Measurements from ENCODE around the gene DHX15.

DHX15 gene

DNA sequence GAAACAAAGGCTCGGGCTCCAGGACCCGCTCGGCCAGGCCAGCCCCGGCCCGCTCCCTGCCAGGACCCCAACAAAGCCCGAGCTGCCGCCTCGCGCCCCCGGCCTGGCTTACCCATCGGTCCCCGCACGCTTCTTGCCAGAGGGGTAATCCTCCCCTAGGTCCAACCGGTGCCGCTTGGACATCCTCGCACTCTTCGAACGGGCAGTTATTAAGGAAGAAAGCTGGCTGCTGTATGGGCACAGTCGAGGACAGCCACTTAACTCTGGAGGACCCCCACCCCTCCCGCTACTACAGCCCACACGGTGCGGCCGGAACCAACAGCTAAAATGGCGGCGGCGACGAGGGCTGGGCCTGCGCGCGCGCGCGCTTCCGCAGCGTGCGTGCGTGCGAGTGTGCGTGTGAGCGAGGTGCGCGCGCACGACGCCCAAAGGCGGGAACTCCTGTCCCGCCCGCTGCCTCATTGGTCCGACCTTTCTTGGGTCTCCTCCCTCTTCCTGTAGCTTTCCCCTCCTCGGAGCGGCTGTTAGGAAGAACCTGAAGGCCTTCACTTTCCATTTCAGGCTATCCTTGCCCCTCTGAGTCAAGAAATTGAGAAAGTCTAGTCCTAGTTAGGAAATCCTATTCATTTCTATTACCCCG, at the start of gene DHX15:
DHX15 (minus strand) TSS at position 344 of the 640 bp plus-strand sequence; CDS start at position 183, 161 bp downstream.
- H3K4me1 ChIP-seq (ENCODE audit: control insufficient read depth, insufficient read depth, low read length): peaks cover 13% of the 10 kb centered on the region
- H3K36me3 ChIP-seq (ENCODE audit: control insufficient read depth, insufficient read depth, low read length): peaks cover 29% of the 10 kb centered on the region
- peak within 1 kb of the TSS; percentile 99 for H3K4me3 ChIP-seq (ENCODE audit: low read depth, low read length)
- H3K27ac ChIP-seq (ENCODE audit: low read depth, low read length): peak within 1 kb of the TSS; percentile 100
- peak within 1 kb of the TSS; percentile 100 for H3K9ac ChIP-seq (ENCODE audit: low read length)
- 0 out of 2 replicates have a peak, but pooled peaks cover 3% of the 10 kb centered on the region for H3K9me3 ChIP-seq (ENCODE audit: control insufficient read depth, insufficient read depth, low read depth, low read length)
- H3K27me3 ChIP-seq (ENCODE audit: control insufficient read depth, insufficient read depth, low read length): no peaks in the 10 kb centered on the region

DNA sequence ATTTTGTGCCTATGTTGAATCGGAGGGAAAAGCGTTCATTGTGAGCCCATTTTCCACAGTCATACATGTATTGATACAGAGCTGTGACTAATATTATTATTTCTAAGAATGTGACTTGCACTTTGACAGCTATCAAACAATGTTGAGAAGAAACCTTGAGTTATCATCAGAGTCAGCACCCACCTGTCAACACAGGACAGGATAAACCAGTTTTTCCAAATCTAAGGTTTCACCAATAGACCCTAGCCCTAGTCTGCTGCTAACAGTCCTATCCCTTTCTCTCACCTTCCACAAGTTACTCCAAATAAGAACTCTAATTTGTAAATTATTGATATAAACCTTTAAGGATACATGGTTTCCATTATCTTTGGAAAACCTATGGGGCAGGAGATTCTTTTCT, 47.7 kb upstream of the DHX15 start:
- Histone ChIP-seq H3K9me3 (ENCODE audit: control insufficient read depth, insufficient read depth, low read depth, low read length) (no peaks in the 10 kb centered on the region), H3K27ac (ENCODE audit: low read depth, low read length) (no peak overlapping the region), H3K4me1 (ENCODE audit: control insufficient read depth, insufficient read depth, low read length) (no peaks in the 10 kb centered on the region; the same call in 1 of the 2 replicates), H3K9ac (ENCODE audit: low read length) (no peak overlapping the region), H3K27me3 (ENCODE audit: control insufficient read depth, insufficient read depth, low read length) (no peaks in the 10 kb centered on the region), H3K4me3 (ENCODE audit: low read depth, low read length) (no peak overlapping the region), H3K36me3 (ENCODE audit: control insufficient read depth, insufficient read depth, low read length) (no peaks in the 10 kb centered on the region)

- H3K4me3 ChIP-seq (ENCODE audit: low read depth, low read length): no peak overlapping the region
- H3K9ac ChIP-seq (ENCODE audit: low read length): no peak overlapping the region
- H3K27me3 ChIP-seq (ENCODE audit: control insufficient read depth, insufficient read depth, low read length): no peaks in the 10 kb centered on the region
- no peaks in the 10 kb centered on the region for H3K36me3 ChIP-seq (ENCODE audit: control insufficient read depth, insufficient read depth, low read length)
- H3K27ac ChIP-seq (ENCODE audit: low read depth, low read length): no peak overlapping the region
- H3K4me1 ChIP-seq (ENCODE audit: control insufficient read depth, insufficient read depth, low read length): no peaks in the 10 kb centered on the region; the same call in 1 of the 2 replicates
- no peaks in the 10 kb centered on the region for H3K9me3 ChIP-seq (ENCODE audit: control insufficient read depth, insufficient read depth, low read depth, low read length)
These were observed 46.6 kb upstream of the DHX15 start for GRCh38 chr4:24630937-24631336.

DNA sequence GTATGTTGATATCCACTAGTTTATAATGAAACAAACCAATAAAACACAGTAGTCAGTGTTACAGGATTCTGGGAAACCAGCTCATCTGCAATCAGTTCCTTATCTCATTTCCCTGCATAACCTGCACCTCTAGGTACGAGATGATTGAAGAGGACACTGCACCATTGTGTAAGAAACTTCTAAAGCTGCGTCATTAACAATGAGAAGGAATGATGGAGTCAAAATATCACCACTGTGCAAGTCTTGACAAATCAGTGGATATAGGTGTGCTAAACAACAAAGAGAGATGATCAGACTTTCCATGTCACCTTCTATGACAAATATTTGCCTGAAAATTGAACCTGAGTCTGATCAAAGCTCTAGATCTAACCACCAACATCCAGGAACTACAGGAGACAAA, 40.7 kb upstream of the DHX15 start:
- peaks cover 18% of the 10 kb centered on the region; the same call in 1 of the 2 replicates for H3K9me3 ChIP-seq (ENCODE audit: control insufficient read depth, insufficient read depth, low read depth, low read length)
- H3K4me1 ChIP-seq (ENCODE audit: control insufficient read depth, insufficient read depth, low read length): no peaks in the 10 kb centered on the region
- no peaks in the 10 kb centered on the region for H3K36me3 ChIP-seq (ENCODE audit: control insufficient read depth, insufficient read depth, low read length)
- H3K9ac ChIP-seq (ENCODE audit: low read length): no peak overlapping the region
- no peak overlapping the region for H3K27ac ChIP-seq (ENCODE audit: low read depth, low read length)
- H3K27me3 ChIP-seq (ENCODE audit: control insufficient read depth, insufficient read depth, low read length): no peaks in the 10 kb centered on the region
- no peak overlapping the region for H3K4me3 ChIP-seq (ENCODE audit: low read depth, low read length)

GRCh38 chr4:24624381-24624780, 40.0 kb upstream of the DHX15 start:
- Histone ChIP-seq H3K9ac (ENCODE audit: low read length) (no peak overlapping the region), H3K36me3 (ENCODE audit: control insufficient read depth, insufficient read depth, low read length) (no peaks in the 10 kb centered on the region), H3K4me3 (ENCODE audit: low read depth, low read length) (no peak overlapping the region), H3K27ac (ENCODE audit: low read depth, low read length) (no peak overlapping the region), H3K4me1 (ENCODE audit: control insufficient read depth, insufficient read depth, low read length) (no peaks in the 10 kb centered on the region), H3K27me3 (ENCODE audit: control insufficient read depth, insufficient read depth, low read length) (no peaks in the 10 kb centered on the region), H3K9me3 (ENCODE audit: control insufficient read depth, insufficient read depth, low read depth, low read length) (peaks cover 23% of the 10 kb centered on the region; the same call in 1 of the 2 replicates)

GRCh38 chr4:24622146-24622834, 37.9 kb upstream of the DHX15 start:
- Histone ChIP-seq H3K27me3 (ENCODE audit: control insufficient read depth, insufficient read depth, low read length) (no peaks in the 10 kb centered on the region), H3K9me3 (ENCODE audit: control insufficient read depth, insufficient read depth, low read depth, low read length) (peaks cover 23% of the 10 kb centered on the region; the same call in 1 of the 2 replicates), H3K4me1 (ENCODE audit: control insufficient read depth, insufficient read depth, low read length) (no peaks in the 10 kb centered on the region), H3K36me3 (ENCODE audit: control insufficient read depth, insufficient read depth, low read length) (no peaks in the 10 kb centered on the region), H3K9ac (ENCODE audit: low read length) (no peak overlapping the region), H3K4me3 (ENCODE audit: low read depth, low read length) (no peak overlapping the region), H3K27ac (ENCODE audit: low read depth, low read length) (no peak overlapping the region)

DNA sequence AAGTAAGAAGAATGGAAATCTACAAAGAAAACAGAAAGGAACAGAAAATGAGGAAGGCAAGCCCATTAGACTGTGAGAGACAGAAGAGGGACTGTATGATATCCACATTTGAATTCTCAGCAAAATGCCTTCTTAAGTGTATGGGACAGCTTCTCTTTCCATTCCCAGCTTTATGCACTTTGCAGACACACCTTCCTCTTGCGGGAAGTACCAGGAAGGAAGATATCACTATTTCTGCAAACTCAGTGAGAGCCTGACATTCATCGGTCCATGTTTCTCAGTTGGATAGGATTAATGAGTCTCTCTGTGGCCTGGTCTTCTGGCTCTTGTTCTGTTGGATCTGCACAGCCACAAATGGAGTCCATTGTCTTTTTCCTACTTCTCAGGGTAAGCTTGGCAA, 31.6 kb upstream of the DHX15 start:
- Histone ChIP-seq H3K27ac (ENCODE audit: low read depth, low read length) (no peak overlapping the region), H3K9ac (ENCODE audit: low read length) (no peak overlapping the region), H3K9me3 (ENCODE audit: control insufficient read depth, insufficient read depth, low read depth, low read length) (peaks cover 13% of the 10 kb centered on the region; the same call in 1 of the 2 replicates), H3K4me1 (ENCODE audit: control insufficient read depth, insufficient read depth, low read length) (no peaks in the 10 kb centered on the region), H3K27me3 (ENCODE audit: control insufficient read depth, insufficient read depth, low read length) (no peaks in the 10 kb centered on the region), H3K4me3 (ENCODE audit: low read depth, low read length) (no peak overlapping the region), H3K36me3 (ENCODE audit: control insufficient read depth, insufficient read depth, low read length) (no peaks in the 10 kb centered on the region)

DNA sequence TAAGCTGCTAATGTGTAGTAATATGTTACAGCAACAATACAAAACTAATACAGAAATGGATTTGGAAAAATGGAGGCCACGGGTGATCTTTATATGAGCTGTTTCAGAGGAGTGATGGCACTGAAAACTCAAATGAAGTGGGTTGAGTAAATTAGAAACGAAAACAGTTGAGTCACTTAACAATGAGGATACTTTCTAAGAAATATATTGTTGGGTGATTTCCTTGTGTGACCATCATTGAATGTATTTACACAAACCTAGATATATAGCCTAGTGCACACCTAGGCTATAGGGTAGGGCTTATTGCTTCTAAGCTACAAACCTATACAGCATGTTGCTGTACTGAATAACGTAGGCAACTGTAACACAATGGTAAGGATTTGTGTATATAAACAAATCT, 30.5 kb upstream of the DHX15 start:
- H3K9ac ChIP-seq (ENCODE audit: low read length): no peak overlapping the region
- 0 out of 2 replicates have a peak, but pooled peaks cover 3% of the 10 kb centered on the region for H3K9me3 ChIP-seq (ENCODE audit: control insufficient read depth, insufficient read depth, low read depth, low read length)
- no peaks in the 10 kb centered on the region for H3K36me3 ChIP-seq (ENCODE audit: control insufficient read depth, insufficient read depth, low read length)
- H3K4me1 ChIP-seq (ENCODE audit: control insufficient read depth, insufficient read depth, low read length): no peaks in the 10 kb centered on the region
- no peaks in the 10 kb centered on the region for H3K27me3 ChIP-seq (ENCODE audit: control insufficient read depth, insufficient read depth, low read length)
- no peak overlapping the region for H3K27ac ChIP-seq (ENCODE audit: low read depth, low read length)
- H3K4me3 ChIP-seq (ENCODE audit: low read depth, low read length): no peak overlapping the region

GRCh38 chr4:24613502-24613901, 29.1 kb upstream of the DHX15 start:
- Histone ChIP-seq H3K9me3 (ENCODE audit: control insufficient read depth, insufficient read depth, low read depth, low read length) (no peaks in the 10 kb centered on the region), H3K36me3 (ENCODE audit: control insufficient read depth, insufficient read depth, low read length) (no peaks in the 10 kb centered on the region), H3K4me3 (ENCODE audit: low read depth, low read length) (no peak overlapping the region)

GRCh38 chr4:24611575-24611974, 27.2 kb upstream of the DHX15 start:
- H3K9me3 ChIP-seq (ENCODE audit: control insufficient read depth, insufficient read depth, low read depth, low read length): no peaks in the 10 kb centered on the region
- no peak overlapping the region for H3K27ac ChIP-seq (ENCODE audit: low read depth, low read length)
- no peaks in the 10 kb centered on the region for H3K27me3 ChIP-seq (ENCODE audit: control insufficient read depth, insufficient read depth, low read length)
- H3K36me3 ChIP-seq (ENCODE audit: control insufficient read depth, insufficient read depth, low read length): no peaks in the 10 kb centered on the region
- no peak overlapping the region for H3K4me3 ChIP-seq (ENCODE audit: low read depth, low read length)
- H3K4me1 ChIP-seq (ENCODE audit: control insufficient read depth, insufficient read depth, low read length): no peaks in the 10 kb centered on the region
- no peak overlapping the region for H3K9ac ChIP-seq (ENCODE audit: low read length)

More at GRCh38 chr4:24613502-24613901, 29.1 kb upstream of the DHX15 start:
- H3K4me1 ChIP-seq (ENCODE audit: control insufficient read depth, insufficient read depth, low read length): no peaks in the 10 kb centered on the region
- no peaks in the 10 kb centered on the region for H3K27me3 ChIP-seq (ENCODE audit: control insufficient read depth, insufficient read depth, low read length)
- no peak overlapping the region for H3K9ac ChIP-seq (ENCODE audit: low read length)
- no peak overlapping the region for H3K27ac ChIP-seq (ENCODE audit: low read depth, low read length)

DNA sequence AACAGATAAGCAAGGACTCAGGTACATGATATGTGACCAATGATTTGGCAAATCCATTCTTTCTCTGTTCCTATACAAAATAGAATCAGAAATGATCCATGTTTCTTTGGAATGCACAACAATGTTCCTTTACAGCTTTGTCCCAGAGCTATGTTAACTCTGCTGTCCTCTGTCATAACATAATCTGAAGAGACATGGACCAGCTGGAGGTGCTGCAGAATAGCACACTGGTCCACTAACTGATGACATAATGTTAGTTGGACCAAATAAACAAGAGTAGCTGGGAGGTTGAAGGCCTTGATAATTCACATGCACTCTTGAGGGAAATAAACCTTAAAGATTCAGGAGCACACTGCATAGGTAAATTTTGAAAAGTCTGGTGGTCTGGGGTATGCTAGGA, 23.0 kb upstream of the DHX15 start:
- Histone ChIP-seq H3K27me3 (ENCODE audit: control insufficient read depth, insufficient read depth, low read length) (no peaks in the 10 kb centered on the region), H3K27ac (ENCODE audit: low read depth, low read length) (no peak overlapping the region), H3K4me1 (ENCODE audit: control insufficient read depth, insufficient read depth, low read length) (peaks cover 8% of the 10 kb centered on the region), H3K4me3 (ENCODE audit: low read depth, low read length) (no peak overlapping the region), H3K9ac (ENCODE audit: low read length) (no peak overlapping the region), H3K9me3 (ENCODE audit: control insufficient read depth, insufficient read depth, low read depth, low read length) (no peaks in the 10 kb centered on the region), H3K36me3 (ENCODE audit: control insufficient read depth, insufficient read depth, low read length) (no peaks in the 10 kb centered on the region)
